Endothelial cell of umbilical vein (primary cell): ENCODE results near the gene PKHD1. TPM values are rescaled to one million over a fixed set of nuclear protein-coding genes. Genes with fewer than 3 reads are reported as not detected.

Experiments
- BruUV-seq: library from RNA; stranded (reverse); fragments of 400-500 nt; replicated peaks from 2 replicates; lab custom pipeline; 2021; lab: Mats Ljungman, UMichigan
- CTCF ChIA-PET: fragments of 300-600, 350-600 bp; sonication (Branson Sonifier 250); formaldehyde crosslinking; loops from one replicate; lab custom pipeline; 2021; ENCODE audit warnings: antibody characterized with exemption, inconsistent platforms; lab: Charles Lee
- POLR2A ChIA-PET: fragments of 300-600, 350-600 bp; sonication (Branson Sonifier 250); formaldehyde crosslinking; loops from one replicate; lab custom pipeline; 2021; ENCODE audit warnings: antibody characterized with exemption, inconsistent platforms; lab: Charles Lee
- DNase-seq: peaks from one replicate; pipeline ENCODE4 v3.0.0-alpha.2; 2011; ENCODE audit warnings: low read depth, low spot score
- FAIRE-seq: peaks from 2 replicates; lab custom pipeline; 2011; peaks lifted over from hg19 to GRCh38; lab: Jason Lieb, UNC
- H2AFZ ChIP-seq: 2 replicates; pipeline ENCODE4 v1.6.0; 2012; ENCODE audit warnings: low read depth, low read length, control low read depth, inconsistent platforms
- H3K27ac ChIP-seq: 2 replicates; pipeline ENCODE4 v1.5.1; 2011; ENCODE audit warnings: low read depth, mild to moderate bottlenecking, control low read depth, low read length, moderate library complexity; ENCODE audit not compliant: insufficient read depth
- H3K27me3 ChIP-seq, 2 experiments: 2 replicates each; pipeline versions ENCODE4 v1.6.0 to v1.6.1; 2011; ENCODE audit warnings: low read length in 2 of 2, mixed read lengths in 1 of 2; ENCODE audit not compliant: control insufficient read depth in 2 of 2, insufficient read depth in 2 of 2
- H3K36me3 ChIP-seq, 2 experiments: 2 replicates in 1 of 2; 3 replicates in 1 of 2; pipeline ENCODE4 v1.5.1; 2011; ENCODE audit warnings: low read length in 2 of 2, mild to moderate bottlenecking in 1 of 2, moderate library complexity in 1 of 2; ENCODE audit not compliant: control insufficient read depth in 2 of 2, insufficient read depth in 2 of 2; ENCODE audit errors: extremely low read depth in 1 of 2
- H3K4me1 ChIP-seq: 3 replicates; pipeline ENCODE4 v1.5.1; 2011; ENCODE audit warnings: mild to moderate bottlenecking, low read length; ENCODE audit not compliant: control insufficient read depth, insufficient read depth; ENCODE audit errors: extremely low read depth
- H3K4me2 ChIP-seq: 2 replicates; pipeline ENCODE4 v1.6.1; 2011; ENCODE audit warnings: low read length, control low read depth, mixed read lengths; ENCODE audit not compliant: insufficient read depth
- H3K4me3 ChIP-seq, 3 experiments: fragments of 200-600 bp in 1 of 3; sonication (generic), shearing (Covaris generic) in 1 of 3; replicated peaks in 1 of 3; 2 replicates each; pipeline ENCODE4 v1.5.1; 2011 to 2016; ENCODE audit warnings: control low read depth in 3 of 3, low read length in 3 of 3, mild to moderate bottlenecking in 2 of 3, inconsistent platforms in 1 of 3, low read depth in 1 of 3, moderate library complexity in 1 of 3; ENCODE audit not compliant: insufficient read depth in 1 of 3
- H3K79me2 ChIP-seq: 2 replicates; pipeline ENCODE4 v1.6.0; 2012; ENCODE audit warnings: low read length, inconsistent platforms; ENCODE audit not compliant: control insufficient read depth, insufficient read depth
- H3K9ac ChIP-seq: replicated peaks from 2 replicates; pipeline ENCODE3; 2011; ENCODE audit warnings: low read length, control low read depth; ENCODE audit not compliant: insufficient read depth; ENCODE audit errors: extremely low read depth
- H3K9me1 ChIP-seq: replicated peaks from 3 replicates; pipeline ENCODE4 v1.6.0; 2011; ENCODE audit warnings: mild to moderate bottlenecking, low read length; ENCODE audit not compliant: control insufficient read depth, insufficient read depth; ENCODE audit errors: extremely low read depth
- H3K9me3 ChIP-seq: replicated peaks from 2 replicates; pipeline ENCODE4 v1.5.1; 2012; ENCODE audit warnings: low read length, inconsistent platforms; ENCODE audit not compliant: control insufficient read depth, insufficient read depth
- H4K20me1 ChIP-seq: replicated peaks from 2 replicates; pipeline ENCODE3; 2011; ENCODE audit warnings: mild to moderate bottlenecking, low read length; ENCODE audit not compliant: control insufficient read depth, insufficient read depth; ENCODE audit errors: extremely low read depth
- EZH2 ChIP-seq: IDR thresholded peaks from 2 replicates; pipeline ENCODE4 v1.6.1; 2012; ENCODE audit warnings: borderline replicate concordance, low read depth, mild to moderate bottlenecking, moderate library complexity, low read length, inconsistent platforms; ENCODE audit not compliant: severe bottlenecking
- FOS ChIP-seq: IDR thresholded peaks from 2 replicates; pipeline ENCODE4 v1.6.1; 2011; ENCODE audit warnings: mild to moderate bottlenecking, low read length, moderate library complexity, borderline replicate concordance; ENCODE audit not compliant: insufficient read depth
- JUN ChIP-seq: IDR thresholded peaks from 2 replicates; pipeline ENCODE4 v1.6.1; 2011; ENCODE audit warnings: borderline replicate concordance, low read depth; ENCODE audit not compliant: insufficient read length, insufficient read depth
- POLR2AphosphoS5 ChIP-seq: IDR thresholded peaks from 2 replicates; pipeline ENCODE4 v1.6.1; 2012; ENCODE audit warnings: low read depth, mild to moderate bottlenecking, control low read depth, low read length, moderate library complexity; ENCODE audit not compliant: insufficient read depth
- dilution Hi-C: fragments of 300-500 bp; cut with MboI; formaldehyde crosslinking; loops from one replicate; pipeline ENCODE4 v1.15.0; 2019; ENCODE audit warnings: low sequenced_read_pairs; ENCODE audit not compliant: extremely low pct_ligation_motif_present
- intact Hi-C: fragments of 100-400 bp; cut with micrococcal nuclease; formaldehyde crosslinking; loops from one replicate; pipeline ENCODE4 v1.10.0; 2022
- polyA plus RNA-seq, 4 experiments: library from polyadenylated mRNA; depleted of rRNA in 3 of 4; stranded (reverse) in 3 of 4; unstranded in 1 of 4; fragments of >200 nt; gene quantifications; 2 replicates each; pipeline versions ENCODE4 v1.2.1 to v1.2.3, GENCODE V29; 2011 to 2012; ENCODE audit warnings: missing spikeins in 1 of 4
- total RNA-seq: library from RNA; stranded (reverse); gene quantifications from 2 replicates; pipeline ENCODE4 v1.2.3, GENCODE V29; 2021
- TF ChIP-seq, protein P1 (sequence below), 2 donors: IDR thresholded peaks; 1 replicate in 1 of 2; 2 replicates in 1 of 2; pipeline ENCODE4 v1.5.1; 2011; ENCODE audit warnings: low read length in 2 of 2, mild to moderate bottlenecking in 2 of 2, moderate library complexity in 2 of 2, control low read depth in 1 of 2, inconsistent platforms in 1 of 2, low read depth in 1 of 2; ENCODE audit not compliant: insufficient read depth in 1 of 2; ENCODE audit errors: extremely low read depth in 1 of 2

PKHD1 gene
- total and polyA plus RNA-seq, 2 donors (not counting 3 experiments of a cell fraction or from before 2014, with no cell fraction given), result not detected

DNA sequence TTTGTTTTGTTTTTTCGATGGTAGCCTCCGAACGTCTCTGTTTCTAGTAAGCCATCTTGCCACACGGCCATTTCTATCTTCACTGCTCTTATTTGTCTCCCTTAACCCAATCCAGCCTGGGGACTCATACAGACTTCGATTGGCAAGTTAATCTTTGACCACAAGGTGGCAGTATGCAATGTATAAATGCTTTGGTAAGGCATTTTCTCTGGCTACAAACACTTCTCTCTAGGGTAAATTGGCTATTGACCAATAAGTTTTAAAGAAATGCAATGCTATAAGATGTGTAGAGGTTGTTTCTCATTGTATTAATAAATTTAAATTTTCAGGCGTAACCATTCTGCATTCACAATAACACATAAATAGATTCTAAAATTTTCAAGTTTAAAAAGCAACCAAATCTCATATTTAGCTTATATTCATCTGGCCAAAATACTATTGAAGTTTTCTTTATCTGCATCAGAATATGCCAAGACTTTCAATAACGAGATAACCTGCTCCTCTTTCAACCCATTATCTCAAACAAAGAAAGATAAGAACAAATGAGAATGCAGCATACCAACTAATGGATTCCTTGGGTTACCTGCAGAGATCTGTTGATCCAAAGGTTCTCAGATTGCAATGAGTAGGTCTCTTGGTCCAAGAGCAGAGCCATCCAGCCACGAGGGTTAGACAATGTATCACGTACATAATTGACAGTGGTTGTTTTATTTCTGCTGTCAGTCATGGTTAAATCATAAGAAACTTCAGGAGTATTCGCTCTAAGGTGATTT is 231.9 kb downstream of the PKHD1 start:
- intact Hi-C loops, result loop anchor here (1.0 to 10.0 kb wide), 4 partner anchors 104 to 1041 kb away; partner anchors contain the start of gene TFAP2B
- POLR2A ChIA-PET, result no interaction called here

More for the DNA sequence above, 231.9 kb downstream of the PKHD1 start:
- H3K9me3 ChIP-seq, result no peaks in the 10 kb centered on the region
- H3K9ac ChIP-seq, result no peak overlapping the region
- BruUV-seq, result no TSS peak
- H3K4me1 ChIP-seq, result no peaks in the 10 kb centered on the region
- FAIRE-seq (peak; percentile 69), DNase-seq (peak; percentile 32)
- CTCF ChIA-PET, result interaction anchor here (0.8 to 1.0 kb wide), 2 partner anchors 17 to 104 kb away, joined by 3 read pairs; no protein-coding TSS in a partner anchor
- H3K27ac ChIP-seq, result no peak overlapping the region
- TF ChIP-seq FOS (no peak), POLR2AphosphoS5 (no peak), EZH2 (no peak), JUN (no peak)
- TF ChIP-seq, protein P1, sequence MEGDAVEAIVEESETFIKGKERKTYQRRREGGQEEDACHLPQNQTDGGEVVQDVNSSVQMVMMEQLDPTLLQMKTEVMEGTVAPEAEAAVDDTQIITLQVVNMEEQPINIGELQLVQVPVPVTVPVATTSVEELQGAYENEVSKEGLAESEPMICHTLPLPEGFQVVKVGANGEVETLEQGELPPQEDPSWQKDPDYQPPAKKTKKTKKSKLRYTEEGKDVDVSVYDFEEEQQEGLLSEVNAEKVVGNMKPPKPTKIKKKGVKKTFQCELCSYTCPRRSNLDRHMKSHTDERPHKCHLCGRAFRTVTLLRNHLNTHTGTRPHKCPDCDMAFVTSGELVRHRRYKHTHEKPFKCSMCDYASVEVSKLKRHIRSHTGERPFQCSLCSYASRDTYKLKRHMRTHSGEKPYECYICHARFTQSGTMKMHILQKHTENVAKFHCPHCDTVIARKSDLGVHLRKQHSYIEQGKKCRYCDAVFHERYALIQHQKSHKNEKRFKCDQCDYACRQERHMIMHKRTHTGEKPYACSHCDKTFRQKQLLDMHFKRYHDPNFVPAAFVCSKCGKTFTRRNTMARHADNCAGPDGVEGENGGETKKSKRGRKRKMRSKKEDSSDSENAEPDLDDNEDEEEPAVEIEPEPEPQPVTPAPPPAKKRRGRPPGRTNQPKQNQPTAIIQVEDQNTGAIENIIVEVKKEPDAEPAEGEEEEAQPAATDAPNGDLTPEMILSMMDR (IDR thresholded peaks at IDR 0.05; ENCODE audit: extremely low read depth in 1 of 2, insufficient read depth in 1 of 2, low read depth in 1 of 2, low read length in 2 of 2), result peak; percentile 35 to 44
- H3K27me3 ChIP-seq, result no peaks in the 10 kb centered on the region
- dilution Hi-C loops, result no loop called here
- no peak overlapping the region for H3K4me2 ChIP-seq
- H3K4me3 ChIP-seq, result no peak overlapping the region
- no peaks in the 10 kb centered on the region for H4K20me1 ChIP-seq
- H3K9me1 ChIP-seq, result no peaks in the 10 kb centered on the region
- H3K79me2 ChIP-seq, result no peaks in the 10 kb centered on the region
- H3K36me3 ChIP-seq, result no peaks in the 10 kb centered on the region
- H2AFZ ChIP-seq, result no peak overlapping the region
